ENCODE measurements around the gene PAK5.

The PAK5 gene

GRCh38 chr20:9742821-9743220 lies 96.1 kb downstream of the PAK5 start:
- DNase-seq (ENCODE audit: low read depth), result no peak
- TF ChIP-seq CTCF (conservative IDR thresholded peaks at IDR 0.05; ENCODE audit: control insufficient read depth, insufficient read depth, low read depth, low read length), result no peak
- no peak overlapping the region for H3K4me3 ChIP-seq (ENCODE audit: control insufficient read depth, low read depth, low read length)

DNA sequence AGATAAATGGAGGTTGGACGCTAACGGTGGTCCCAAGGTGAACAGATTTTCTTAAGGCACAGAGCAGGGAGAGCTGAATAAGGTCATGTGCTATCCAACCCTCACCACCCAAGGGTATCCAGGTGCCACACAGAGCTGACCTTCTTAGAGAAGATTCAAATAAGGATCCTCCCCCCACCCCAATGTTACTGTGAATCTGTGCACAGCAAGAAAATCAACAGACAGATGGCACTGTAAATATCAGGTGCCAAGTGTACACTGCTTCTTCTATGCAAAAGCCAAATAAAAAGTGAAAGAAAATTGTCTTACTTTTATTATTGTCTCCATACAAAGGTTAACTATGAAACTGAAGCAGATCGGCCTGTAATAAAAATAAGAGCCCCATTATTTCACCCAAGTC lies 96.9 kb downstream of the PAK5 start:
- TF ChIP-seq CTCF (conservative IDR thresholded peaks at IDR 0.05; ENCODE audit: control insufficient read depth, insufficient read depth, low read depth, low read length), result no peak
- DNase-seq (ENCODE audit: low read depth), result no peak
- H3K4me3 ChIP-seq (ENCODE audit: control insufficient read depth, low read depth, low read length), result no peak overlapping the region

- TF ChIP-seq CTCF (conservative IDR thresholded peaks at IDR 0.05; ENCODE audit: control insufficient read depth, insufficient read depth, low read depth, low read length), result no peak
- no peak overlapping the region for H3K4me3 ChIP-seq (ENCODE audit: control insufficient read depth, low read depth, low read length)
- DNase-seq (ENCODE audit: low read depth), result no peak
These were observed 98.4 kb downstream of the PAK5 start for GRCh38 chr20:9740486-9740885.

DNA sequence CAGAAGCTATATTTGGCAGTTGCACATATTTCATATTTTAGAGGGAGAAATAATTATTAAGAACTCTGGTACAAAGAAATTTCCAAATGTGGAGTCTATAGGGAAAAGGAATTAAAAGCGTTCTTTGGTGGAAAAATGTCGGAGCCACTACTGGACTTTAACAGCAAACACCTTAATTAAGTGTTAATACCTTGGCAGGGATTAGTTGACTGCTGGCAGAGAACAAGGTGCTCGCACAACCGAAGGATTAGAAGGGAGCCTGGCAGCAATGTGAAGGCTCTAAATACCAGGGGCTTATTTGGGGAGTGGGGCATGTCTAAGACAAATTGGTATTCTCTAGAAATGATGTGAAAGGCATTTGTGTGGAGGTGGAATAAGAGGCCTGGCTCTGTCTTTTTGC lies 98.9 kb downstream of the PAK5 start:
- no peak overlapping the region for H3K4me3 ChIP-seq (ENCODE audit: control insufficient read depth, low read depth, low read length)
- no peak for DNase-seq (ENCODE audit: low read depth)
- no peak for TF ChIP-seq CTCF (conservative IDR thresholded peaks at IDR 0.05; ENCODE audit: control insufficient read depth, insufficient read depth, low read depth, low read length)

GRCh38 chr20:9736373-9736772 lies 102.5 kb downstream of the PAK5 start:
- DNase-seq (ENCODE audit: low read depth), result no peak
- TF ChIP-seq CTCF (conservative IDR thresholded peaks at IDR 0.05; ENCODE audit: control insufficient read depth, insufficient read depth, low read depth, low read length), result no peak
- no peak overlapping the region for H3K4me3 ChIP-seq (ENCODE audit: control insufficient read depth, low read depth, low read length)

GRCh38 chr20:9723501-9724202 lies 115.2 kb downstream of the PAK5 start:
- no peak for TF ChIP-seq CTCF (conservative IDR thresholded peaks at IDR 0.05; ENCODE audit: control insufficient read depth, insufficient read depth, low read depth, low read length)
- DNase-seq (ENCODE audit: low read depth), result no peak
- no peak overlapping the region for H3K4me3 ChIP-seq (ENCODE audit: control insufficient read depth, low read depth, low read length)

- no peak overlapping the region for H3K4me3 ChIP-seq (ENCODE audit: control insufficient read depth, low read depth, low read length)
- DNase-seq (ENCODE audit: low read depth), result no peak
- no peak for TF ChIP-seq CTCF (conservative IDR thresholded peaks at IDR 0.05; ENCODE audit: control insufficient read depth, insufficient read depth, low read depth, low read length)
These were observed 127.0 kb downstream of the PAK5 start for GRCh38 chr20:9711872-9712271.

Measured in fibroblast of mammary gland (primary cell).